GM10847 (cell line): ENCODE measurements around the gene NRDC.

Source experiments
- POLR2A ChIP-seq: IDR thresholded peaks from 2 replicates; pipeline ENCODE4 v1.6.1; 2011; ENCODE audit not compliant: insufficient read length; ENCODE audit errors: extremely low read depth

Gene NRDC

GRCh38 chr1:51833700-51834099 lies 44.8 kb downstream of the NRDC start:
- no peak for TF ChIP-seq POLR2A

- TF ChIP-seq POLR2A: no peak
These were observed 49.5 kb downstream of the NRDC start for GRCh38 chr1:51829058-51829457.

- TF ChIP-seq POLR2A: no peak
These were observed 58.7 kb downstream of the NRDC start for GRCh38 chr1:51819810-51820209.

DNA sequence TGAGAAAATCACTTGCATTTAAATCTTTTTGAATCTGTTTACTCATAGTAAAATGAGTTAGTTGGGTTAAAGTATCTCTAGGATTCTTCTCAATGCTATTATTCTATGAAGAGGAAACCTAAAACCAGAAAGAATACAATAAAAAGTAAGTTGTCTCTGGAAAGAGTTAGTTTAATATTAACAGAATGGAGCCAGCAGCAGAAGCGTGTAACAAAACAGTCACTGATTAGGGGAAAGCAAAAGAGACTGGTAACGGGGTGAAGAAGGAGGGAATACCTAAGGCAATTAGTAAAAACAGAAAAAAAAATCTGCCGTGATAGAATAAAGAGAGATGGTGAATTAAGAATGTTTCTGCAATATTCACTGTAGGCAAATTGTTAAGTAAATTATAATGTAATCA lies 60.0 kb downstream of the NRDC start:
- no peak for TF ChIP-seq POLR2A

DNA sequence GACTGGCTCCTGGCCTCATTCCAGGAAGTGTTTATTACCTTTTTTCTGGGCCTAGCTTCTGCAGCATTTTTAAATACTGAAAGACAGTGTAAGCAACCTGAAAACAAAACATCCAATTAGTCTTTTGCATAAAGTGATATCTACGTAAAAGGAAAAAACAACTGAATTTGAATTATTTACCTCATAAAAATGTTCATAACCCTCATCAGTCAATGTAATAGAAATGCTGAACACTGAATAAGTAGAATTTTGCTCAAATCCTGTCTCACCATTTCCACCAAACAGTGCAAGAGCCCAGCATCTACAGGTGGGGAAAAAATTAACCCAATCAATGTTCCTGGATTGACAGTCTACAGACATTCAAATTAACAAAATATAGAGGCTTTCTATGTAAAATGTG lies 64.0 kb downstream of the NRDC start:
- TF ChIP-seq POLR2A: no peak

DNA sequence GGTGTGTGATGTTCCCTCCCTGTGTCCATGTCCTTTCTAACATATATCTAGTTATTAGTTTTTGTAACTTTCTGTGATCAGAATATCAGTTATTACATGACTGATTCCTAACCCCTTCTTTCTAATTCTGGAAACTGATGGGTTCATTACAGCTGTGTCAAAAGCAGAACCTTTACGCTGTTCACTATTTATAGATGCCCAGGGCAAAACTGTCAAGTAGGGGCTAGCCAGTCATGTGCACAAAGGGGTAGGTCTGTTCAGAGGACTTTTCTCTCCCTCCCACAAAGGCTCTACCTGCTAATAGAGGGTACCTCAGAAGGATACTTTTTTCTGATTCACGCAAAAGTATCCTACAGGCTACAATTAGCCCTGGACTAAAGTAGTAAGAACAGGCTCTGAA lies 79.2 kb downstream of the NRDC start:
- no peak for TF ChIP-seq POLR2A

DNA sequence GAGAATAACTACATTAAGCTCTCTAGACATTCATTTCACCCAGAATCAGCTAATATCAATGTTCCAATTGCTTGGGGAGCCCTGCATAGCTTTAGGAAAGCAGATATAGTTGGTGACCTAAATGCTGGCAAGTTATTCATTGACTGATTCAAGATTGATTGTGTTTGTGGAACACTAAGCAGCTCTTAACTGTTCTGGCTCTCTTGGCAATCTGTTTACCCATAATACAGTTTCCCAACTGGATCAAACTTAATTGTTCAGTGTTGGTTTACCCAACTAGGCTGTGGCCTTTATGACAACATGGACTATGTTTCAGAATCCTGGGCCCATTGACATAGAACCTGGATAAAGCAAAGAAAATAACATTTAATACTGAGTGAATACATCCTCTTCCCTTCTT lies 83.7 kb downstream of the NRDC start:
- no peak for TF ChIP-seq POLR2A

DNA sequence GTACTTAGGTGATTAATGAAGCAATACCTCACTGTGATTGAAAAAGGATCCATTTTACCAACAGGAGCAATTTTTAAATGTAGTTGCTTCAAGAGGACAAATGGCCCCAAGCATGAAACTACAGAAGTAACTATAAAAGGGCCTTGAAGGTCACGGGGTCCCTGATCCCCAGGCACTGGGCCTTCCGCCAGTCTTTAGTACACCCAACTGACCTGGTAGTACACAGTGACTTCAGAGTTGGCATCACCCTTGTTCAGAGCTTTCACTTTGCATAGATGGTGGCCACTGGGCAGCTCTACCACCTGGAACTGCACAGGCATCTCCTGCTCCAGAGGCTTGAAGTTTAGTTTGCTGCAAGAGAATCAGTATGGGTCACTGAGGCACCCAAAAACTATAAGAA lies 84.3 kb downstream of the NRDC start:
- no peak for TF ChIP-seq POLR2A

- no peak for TF ChIP-seq POLR2A
These were observed 85.7 kb downstream of the NRDC start for GRCh38 chr1:51792864-51793263.

GRCh38 chr1:51791888-51792287 lies 86.6 kb downstream of the NRDC start:
- TF ChIP-seq POLR2A: no peak

- no peak for TF ChIP-seq POLR2A
These were observed 88.1 kb downstream of the NRDC start for GRCh38 chr1:51790385-51790784.

DNA sequence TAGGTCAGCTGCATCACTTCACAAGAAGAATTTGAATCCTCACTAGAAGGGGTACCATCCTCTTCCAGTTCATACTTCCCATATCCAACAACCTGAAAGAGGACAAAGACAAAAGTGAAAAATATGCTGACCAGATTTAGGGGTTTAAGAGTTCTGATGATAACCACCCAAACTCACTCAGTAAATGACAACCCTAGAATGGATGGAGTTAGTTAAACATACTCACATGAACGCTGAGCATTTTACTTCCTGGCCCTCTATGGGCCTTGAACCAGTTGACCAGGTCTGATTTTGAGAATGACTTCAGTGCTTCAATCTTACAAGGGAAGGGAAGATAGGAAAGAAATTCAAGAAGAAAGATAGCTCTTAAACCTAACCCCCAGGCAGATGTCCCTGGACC lies 89.2 kb downstream of the NRDC start:
- no peak for TF ChIP-seq POLR2A

DNA sequence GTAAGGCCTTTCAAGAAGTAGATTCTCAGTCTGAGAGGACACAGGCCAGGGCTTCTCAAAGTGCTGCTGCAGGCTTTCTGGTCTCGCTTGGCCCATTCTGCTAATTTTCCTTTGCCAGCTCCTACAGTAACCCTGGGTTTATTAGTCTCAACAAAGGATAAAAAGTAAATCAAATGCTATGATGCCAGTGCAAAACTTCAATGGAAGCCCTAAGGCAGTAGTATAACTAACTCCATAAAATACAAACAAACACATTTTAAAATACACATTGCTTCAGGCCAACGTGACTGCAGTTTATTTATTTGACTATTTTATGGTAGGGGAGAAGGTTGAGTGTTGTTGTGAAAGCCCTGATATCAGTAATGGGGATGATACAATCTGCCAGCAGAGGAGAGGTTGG lies 89.6 kb downstream of the NRDC start:
- no peak for TF ChIP-seq POLR2A

DNA sequence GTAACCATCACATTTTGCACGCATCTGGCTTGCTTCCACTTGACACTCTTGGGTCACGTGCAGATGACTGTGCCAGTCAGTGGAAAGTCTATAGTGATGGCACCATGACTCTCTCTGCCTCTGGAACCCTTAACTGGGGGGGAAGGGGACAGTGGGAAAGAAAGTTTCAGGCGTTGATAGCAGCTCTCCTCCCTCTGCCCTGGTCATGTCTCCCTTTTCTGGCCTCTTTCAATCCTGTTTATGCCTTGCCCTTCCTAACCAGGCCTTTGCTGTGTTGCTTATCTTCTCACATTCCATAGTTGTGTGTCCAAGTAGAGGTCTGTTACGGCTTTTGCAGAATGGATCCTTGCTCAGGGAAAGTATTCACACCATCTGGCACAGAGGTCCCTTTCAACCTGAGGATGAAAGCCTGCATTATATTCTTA lies 93.5 kb downstream of the NRDC start:
- no peak for TF ChIP-seq POLR2A

DNA sequence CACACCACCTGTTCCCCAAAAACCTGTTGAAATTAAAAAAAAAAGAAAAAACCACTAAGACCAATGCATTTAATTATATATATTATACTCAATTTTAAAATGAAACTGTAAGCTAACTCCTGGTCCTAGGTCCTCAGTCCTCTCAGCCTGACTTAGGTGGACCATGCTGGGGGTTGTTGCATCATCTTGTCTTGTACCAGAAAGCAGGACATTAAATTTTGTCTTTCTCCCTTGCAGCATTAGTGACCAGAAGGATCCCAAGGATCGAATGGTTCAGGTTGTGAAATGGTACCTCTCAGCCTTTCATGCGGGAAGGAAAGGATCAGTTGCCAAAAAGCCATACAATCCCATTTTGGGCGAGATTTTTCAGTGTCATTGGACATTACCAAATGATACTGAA lies 97.6 kb downstream of the NRDC start:
- no peak for TF ChIP-seq POLR2A

GRCh38 chr1:51776408-51776807 lies 102.1 kb downstream of the NRDC start:
- TF ChIP-seq POLR2A: no peak

DNA sequence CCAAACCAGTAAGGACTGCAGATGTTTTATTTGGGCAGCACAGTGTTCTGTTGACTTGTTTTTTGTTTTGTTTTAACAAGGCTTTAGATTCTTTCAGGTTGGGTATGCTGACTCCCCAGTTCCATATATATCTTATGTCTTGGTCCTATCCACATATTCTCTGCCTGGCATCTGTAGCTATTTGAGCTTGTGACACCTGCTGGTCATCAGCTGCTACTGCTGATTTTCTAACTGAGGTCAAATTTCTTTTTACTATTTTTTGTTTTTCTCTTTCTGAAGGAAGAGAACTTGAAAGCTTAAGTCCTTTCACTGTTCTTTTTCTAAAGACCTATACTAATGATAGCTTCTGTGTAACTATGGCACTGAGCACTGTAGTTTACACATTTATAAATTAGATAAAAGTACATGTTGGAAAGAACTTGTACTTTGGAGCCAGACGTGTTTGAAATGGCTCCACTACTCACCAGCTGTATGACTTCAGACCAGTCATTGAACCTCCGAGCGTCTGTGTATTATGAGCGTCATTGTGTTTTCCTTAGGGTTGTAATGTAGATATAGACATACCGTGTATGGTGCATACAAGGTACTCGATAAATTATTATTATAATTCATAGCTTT lies 109.4 kb downstream of the NRDC start:
- no peak for TF ChIP-seq POLR2A

GRCh38 chr1:51761351-51761750 lies 117.2 kb downstream of the NRDC start:
- no peak for TF ChIP-seq POLR2A
